HTR-8/SVneo (cell line): Measurements from ENCODE around the gene ZNF778.

Experiments
- DNase-seq: peaks from one replicate; pipeline ENCODE4 v3.0.0; 2011; ENCODE audit warnings: low spot score, mixed read lengths; ENCODE audit not compliant: insufficient read length
- FAIRE-seq: peaks from 2 replicates; lab custom pipeline; 2011; peaks lifted over from hg19 to GRCh38; lab: Jason Lieb, UNC

Gene ZNF778

DNA sequence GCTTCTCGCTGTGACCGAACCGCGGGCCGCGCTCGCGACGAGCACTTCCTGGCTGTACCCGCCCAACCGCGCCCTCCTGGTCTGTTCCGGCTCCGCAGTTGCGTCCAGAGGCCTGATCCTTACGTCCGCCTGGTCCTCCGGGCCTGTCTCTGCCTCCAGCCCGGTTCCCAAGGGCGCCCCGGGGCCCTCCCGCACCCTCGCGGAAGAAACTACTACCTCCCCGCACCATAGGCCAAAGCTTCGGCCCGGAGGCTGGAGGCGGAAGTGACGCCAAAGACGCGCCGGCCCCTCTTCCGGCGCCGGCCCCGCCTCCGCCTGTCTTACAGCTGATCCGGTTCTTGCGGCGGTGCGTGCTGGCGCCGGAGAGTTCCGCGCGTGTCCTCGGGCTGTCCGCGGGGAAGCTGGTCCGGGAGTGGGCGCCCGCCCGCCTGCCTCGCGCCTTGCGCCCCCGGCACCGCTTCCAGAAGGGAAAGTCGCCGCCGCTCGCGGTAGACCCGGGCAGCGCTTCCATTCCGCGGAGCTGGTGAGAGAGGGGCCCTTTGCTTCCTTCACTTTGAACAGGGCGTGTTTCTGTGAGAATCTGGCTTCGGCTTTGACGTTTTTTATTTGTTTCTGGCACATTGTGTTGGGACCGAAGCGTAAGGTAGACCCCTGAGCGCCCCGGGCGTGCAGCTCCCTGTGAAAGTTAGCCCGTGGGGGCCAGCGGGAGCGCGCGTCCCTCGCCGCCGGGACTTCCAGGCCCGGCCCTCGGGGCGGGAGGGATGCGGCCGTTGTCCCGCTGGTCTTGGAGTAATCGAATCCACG, at the start of gene ZNF778:
TSS of gene ZNF778 (plus strand) at position 316 of the 804 bp plus-strand sequence. CDS start 3,425 bp downstream, outside the sequence.
- FAIRE-seq (no peak), DNase-seq (peak; percentile 90)

DNA sequence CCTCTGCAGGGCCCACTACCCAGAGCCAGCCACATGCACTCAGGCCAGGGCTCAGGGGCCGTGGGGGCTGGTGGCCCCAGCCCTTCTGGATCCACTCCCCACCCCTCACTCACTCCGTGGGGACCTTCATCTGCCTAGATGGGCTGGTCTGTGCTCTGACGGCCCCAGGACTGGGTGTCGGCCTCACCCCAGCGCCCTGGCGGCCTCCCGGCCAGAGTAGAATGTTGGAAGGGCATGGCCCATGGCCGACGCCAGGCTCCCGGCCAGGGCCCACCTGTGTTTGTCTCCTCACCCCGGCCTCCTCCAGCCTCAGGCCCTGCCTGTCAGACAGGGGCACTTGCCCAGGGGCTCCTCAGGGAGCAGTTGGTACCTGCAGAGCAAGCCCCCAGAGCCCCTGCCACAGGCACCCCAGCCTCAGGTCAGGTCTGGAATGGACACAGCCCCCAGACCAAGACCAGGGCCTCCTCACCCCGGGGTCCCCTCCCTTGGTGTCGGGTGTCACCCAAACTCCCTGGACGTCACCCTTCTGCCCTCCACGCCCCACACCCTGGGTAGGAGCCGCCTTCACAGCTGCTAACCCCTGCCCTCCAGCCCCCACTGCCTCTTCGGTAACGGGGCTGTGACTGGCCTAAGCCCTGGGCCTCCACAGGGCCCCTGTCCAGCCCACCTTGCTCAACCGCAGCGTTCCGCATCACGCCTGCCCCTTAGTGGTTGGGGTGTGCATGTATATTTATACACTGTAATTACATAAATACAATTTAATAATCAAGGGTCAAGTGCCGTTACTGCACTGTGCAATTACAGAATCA, 48.9 kb upstream of the ZNF778 start:
- FAIRE-seq (no peak), DNase-seq (no peak)

DNA sequence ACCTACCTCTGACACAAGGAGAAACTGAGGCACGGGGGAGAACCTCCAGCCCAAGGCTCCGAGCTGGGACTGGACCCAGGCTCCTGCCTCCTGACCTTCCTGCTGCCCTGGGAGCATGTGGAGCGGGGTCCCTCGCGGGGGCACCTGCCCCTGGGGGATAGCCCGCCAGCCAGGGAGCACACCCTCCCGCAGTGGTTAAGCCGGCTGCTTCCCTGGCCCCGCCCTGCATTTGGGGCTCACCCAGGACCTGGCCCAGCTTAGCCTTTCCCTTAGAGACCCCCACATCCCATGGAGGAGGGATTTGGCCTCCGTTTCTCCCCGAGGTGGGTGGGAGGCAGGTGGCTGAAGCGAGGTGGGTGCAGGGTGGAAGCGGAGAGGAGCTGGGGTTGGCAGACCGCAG, 47.7 kb upstream of the ZNF778 start:
- DNase-seq (no peak), FAIRE-seq (no peak)

DNA sequence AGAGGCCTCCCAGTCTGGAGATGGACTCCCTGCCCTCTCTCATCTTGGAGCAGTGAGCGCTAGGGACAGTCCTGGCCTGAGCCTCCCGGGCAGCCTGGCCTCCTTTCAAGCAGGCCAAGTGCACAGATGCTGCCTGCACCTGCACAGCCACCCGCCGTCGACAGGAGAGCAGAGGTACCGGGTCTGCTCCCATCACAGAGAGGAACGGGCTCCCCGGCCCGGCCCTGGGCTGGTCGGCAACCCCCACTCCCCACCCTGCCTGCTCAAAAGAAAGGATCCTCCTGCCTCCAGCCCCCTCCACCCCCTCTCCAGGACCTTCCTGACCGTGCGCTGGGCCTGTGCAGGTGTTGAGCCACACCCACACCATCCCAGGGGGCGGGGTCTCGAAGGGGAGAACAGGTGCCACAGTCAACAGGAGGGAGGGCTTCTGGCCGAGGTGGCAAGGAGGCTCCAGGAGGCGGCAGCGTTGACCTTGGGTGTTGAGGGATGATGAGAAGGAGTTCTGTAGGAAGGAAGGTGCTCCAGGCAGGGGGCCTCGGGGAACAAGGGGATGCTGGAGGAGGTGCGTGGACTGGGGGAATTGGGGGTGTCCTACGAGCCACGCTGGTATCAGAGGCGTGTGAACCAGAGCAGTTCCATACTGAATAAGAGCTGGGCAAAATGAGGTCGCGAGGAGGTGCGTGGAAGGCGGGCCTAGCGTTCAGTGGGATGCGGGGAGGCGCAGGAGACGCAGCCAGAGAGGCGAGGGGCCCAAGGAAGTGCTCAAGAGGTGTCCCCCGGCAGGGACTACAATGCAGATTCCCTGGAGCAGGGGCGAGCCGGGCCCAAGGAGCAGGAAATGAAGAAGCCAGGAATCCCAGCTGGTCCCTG, 46.9 kb upstream of the ZNF778 start:
- no peak for FAIRE-seq
- no peak for DNase-seq

DNA sequence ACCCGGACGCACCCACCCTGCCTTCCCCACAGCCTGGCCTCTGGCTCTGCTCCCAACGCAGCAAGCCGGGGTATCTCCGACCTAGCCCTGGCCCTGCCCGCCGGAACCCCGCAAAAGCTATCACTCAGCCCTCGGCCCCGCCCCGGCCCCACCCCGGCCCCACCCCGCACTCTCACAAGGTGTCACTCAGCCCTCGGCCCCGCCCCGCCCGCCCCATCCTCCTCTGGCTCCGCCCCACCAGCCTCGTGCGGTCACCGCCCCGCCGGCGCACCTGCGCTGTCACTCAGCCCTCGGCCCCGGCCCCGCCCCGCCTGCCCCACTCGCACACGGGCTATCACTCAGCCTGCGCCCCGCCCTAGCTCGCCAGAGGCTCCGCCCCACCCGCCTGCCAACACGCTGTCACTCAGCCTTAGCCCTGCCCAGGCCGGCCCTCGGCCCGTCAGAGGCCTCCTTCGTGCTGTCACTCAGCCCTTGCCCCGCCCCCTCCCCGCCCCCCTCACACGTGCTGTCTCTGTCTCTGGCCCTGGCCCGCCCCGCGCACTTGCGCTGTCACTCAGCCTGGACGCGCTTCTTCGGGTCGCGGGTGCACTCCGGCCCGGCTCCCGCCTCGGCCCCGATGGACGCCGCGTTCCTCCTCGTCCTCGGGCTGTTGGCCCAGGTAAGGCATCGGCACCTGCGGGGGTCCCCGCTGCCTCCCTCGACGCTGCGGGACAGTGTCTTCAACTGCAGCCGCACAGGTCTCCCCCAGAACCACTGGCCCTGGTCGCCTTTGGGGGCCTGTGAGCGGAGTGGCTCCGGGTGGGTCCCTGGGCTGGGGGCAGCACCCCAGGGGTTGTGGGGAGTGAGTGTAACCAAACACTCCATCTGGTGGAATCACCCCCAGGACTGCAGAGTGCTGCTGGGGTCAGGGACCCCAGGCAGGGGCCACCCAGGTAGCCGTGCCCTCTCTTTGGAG, 46.0 kb upstream of the ZNF778 start, which contains the start of gene CDH15:
TSS of gene CDH15 (plus strand) at position 533 of the 955 bp plus-strand sequence. CDS start at position 617, 84 bp downstream.
- FAIRE-seq (peak; percentile 26), DNase-seq (peak; percentile 84)

DNA sequence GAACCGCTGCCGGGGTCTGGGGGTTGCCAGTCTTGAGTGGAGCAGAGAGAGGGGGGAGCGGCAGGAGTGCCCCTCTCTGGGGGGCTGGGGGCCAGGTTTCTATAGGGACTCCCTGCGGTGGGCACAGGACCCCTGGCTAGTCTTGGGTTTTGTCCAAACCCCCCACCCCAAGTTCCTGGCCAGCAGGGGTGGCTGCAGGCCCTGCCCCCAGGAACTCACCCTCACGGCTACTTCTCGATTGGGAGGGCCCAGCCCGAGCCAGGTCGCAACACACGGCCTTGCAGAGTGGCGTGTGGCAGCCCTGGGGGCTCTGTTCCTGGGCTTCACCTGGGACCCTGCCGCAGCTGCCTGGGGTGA, 45.4 kb upstream of the ZNF778 start:
- DNase-seq: no peak
- no peak for FAIRE-seq

DNA sequence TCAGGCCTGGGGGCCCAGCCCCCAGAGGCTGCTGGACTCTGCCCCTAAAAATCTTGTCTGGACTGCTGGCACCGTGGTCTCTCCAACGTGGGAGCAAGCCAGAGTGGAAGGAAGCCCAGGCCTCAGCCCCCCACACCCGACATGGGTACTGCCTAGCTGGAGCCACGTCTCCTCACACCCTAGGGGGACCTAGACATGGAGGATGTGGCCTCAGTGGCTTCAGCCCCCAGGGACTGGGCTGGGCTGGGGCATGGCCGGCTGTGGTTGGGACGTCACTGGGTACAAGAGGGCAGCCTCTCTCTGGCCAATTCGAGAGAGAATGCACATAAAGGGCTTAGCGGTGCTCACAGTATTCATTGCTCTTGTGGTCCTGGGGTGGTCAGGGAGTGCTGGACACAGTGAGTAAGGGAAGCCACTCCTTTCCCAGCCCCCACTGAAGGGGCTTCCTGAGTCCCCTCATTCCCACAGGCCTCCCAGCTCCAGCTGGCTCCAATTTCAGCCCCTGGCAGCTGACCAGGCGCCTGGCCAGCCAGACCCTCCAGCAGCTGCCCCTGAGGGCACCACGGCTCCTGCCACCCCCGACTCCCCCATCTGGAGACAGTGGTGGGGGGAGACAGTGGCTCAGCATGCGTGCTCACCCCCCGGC, 44.9 kb upstream of the ZNF778 start:
- FAIRE-seq (no peak), DNase-seq (no peak)

DNA sequence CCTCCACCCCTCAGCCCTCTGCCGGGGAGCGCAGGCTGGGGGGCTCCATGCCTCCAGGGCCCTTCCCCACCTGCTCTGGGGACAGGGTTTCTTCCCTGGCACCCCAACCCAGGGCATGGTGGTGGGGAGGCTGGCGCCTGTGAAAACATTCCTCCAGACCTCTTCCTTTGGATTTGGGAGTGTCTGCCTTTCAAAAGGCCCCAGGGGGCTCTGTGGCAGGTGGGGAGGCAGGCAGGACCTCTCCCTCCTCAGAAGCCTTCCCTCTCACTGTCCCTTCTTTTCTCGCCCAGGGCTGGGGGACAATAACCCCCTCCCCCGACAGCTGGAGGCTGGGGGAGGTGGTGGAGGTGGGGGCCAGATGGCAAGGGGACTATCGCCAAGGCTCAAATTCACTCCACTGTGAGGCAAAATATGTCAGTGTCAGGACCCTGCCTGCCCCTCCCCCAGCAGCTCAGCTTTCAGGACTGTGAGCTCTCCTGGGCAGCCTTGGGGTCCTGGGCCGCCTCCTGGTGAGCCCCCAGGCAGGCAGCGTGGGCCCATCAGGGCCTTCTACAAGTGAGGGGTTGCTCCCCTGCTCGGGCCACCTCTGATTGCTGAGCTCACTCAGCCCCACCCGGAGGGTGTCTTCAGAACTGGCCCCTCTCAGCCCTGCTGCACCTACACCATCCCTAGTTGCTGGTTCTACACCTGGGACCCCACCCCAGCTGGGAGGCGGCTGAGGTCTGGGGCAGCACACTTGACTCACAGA, 44.2 kb upstream of the ZNF778 start:
- FAIRE-seq (no peak), DNase-seq (no peak)

DNA sequence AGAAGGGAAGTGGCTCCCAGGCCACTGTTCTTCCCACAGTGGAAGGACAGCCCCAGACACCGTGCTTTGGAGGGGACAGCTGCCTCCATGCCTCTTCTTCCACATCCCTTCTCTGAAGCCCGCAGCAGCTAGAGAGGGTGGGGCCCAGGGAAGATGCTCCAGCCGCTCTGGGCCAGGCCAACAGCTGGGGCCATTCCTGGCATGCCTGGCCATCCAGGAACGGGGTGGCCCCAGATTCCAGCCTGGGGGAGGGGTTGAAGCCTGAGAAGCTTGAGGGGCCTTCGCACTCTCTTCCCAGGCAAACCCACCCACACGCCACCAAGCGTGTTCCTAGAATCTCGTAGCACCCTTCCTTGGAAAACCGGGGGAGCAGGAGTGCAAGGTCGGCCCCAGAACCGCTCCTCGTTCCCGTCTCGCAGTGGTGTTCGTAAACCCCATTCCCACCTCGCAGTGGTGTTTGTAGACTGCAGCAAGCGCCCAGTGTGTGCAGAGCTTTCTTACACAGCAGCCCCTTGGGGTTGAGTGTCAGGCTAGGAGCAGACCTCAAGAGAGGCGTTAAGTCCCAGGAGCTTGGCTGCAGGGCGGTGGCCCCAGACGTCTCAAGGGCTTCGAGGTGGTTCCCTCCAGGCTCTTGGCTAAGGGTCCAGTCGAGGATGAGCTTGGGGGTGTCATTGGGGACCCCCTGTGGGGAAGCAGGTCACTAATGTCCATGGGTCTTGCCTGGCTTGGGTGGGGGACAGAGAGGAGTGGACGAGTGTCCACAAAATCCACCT, 43.3 kb upstream of the ZNF778 start:
- FAIRE-seq: no peak

DNA sequence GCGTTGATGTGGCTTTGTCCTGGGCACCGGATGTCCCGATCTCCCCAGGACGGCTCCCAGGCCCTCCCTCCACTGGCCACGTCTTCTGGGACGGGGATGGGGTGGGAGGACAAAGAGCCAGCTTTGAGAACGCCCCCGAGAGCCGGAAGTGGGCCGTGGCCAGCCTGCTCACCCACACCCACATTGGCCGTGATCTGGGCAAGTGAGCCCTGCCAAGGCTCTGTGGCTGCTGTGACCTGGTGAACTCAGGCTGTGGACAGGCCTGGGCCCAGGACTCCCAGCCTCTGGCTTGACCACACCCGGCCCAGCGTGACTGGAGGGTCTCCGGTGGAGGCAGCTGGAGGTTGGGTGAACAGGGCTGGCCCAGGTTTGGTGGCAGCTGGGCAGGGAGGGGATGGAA, 42.6 kb upstream of the ZNF778 start:
- FAIRE-seq (no peak), DNase-seq (no peak)

More for the DNA sequence above, 43.3 kb upstream of the ZNF778 start:
- no peak for DNase-seq

DNA sequence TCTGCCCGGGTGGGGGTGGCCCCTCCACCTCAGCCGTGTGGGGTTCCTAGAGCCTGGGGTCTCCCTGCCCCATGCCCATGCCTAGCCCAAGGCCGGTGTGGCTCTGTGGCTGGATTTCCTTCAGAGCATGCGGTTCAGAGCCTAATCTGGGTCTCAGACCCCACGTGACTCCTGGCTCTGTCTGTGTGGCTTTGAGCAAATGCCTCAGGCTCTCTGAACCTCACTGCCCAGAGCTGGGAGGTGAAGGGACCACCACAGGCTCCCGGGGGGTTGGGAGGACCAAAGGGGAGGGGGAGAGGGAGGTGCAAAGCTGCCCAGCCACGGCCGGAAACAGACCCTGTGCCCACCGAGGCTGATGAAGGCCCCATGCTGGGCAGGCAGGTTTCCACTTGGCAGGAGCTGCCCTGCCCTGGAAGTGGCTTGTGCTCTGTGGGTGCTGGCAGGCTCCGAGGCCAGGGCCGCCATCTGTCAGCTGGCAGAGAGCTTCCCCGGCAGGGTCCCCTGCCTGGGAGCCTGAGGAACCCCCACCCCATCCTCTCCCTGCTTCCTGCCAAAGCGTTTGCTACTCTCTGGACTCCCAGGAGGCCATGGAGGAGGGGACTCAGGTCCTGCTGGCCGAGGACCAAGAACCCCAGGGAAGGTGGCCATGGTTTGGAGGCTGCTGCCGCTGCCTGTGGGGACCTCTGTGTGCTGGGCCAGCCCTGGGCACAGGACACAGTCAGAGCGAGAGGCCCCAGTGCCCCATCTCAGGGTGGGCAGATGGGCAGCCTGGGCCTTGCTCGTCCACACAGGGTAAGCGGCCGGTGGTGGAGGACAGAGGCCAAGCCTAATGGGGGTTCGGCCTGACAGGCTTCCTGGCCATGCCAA, 42.0 kb upstream of the ZNF778 start:
- no peak for DNase-seq
- FAIRE-seq: no peak

DNA sequence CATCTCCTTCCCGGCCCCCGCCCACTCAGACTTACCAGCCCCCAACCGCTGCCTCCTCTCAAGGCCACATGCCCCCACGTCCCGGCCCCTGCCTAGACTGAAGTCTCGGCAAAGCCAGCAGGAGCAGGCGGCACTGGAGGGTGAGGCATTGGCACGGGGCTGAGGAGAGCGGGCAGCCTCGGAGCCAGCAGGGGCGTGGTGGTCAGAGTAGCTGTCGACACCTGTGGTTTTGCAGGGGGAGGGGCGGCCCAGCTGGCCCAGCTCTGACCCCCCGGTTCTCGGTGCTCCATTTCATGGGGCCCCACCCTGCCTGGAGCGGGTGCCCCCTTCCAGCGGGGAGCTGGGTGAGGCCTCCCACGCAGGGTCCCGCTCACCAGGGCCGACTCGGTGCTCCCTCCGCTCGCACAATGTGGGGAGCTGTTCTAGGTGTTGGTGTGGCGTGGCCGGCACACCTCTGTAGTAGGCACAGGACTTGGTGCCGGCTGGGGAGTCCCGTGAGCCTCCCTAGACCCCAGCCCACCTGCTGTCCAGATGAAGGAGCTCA, 41.3 kb upstream of the ZNF778 start:
- DNase-seq: no peak
- FAIRE-seq: no peak

DNA sequence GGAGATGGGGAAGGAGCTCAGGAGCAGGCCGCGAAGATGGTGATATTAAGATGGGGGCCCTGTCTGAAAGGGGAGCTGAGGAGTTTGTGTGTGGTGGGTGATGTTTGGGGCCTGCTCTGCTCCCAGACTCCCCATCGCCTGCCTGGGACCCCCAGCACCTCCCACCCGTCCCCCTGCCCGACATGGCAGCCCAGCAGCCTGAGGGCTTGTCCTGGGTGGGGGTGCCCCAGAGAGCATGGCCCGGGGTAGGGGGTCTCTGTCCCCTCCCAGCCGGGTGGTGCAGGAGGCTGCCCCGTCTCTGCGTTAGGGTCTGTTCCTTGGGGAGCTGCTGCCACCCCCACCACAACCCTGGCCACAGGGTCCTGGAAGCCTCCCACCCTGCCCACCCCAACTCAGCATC, 40.8 kb upstream of the ZNF778 start:
- DNase-seq: no peak
- FAIRE-seq: no peak

DNA sequence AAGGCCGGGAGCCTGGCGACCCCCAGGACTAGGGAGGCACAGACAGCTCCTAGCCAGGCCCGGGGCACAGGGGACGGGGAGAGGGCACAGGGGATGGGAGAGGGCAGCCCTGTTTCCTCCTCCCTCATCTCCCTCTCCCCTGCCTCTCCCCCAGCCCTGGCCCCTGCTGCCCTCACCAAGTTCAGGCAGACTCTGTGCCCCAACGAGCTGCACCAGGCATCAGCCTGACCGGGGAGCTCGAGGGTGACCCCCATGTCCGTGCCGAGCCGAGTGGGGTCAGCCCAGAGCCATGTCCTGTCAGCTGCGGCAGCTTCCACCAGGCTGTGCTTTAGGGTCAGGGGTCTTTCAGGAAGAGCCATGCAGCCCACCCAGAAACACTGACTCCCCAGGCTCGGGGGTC, 40.0 kb upstream of the ZNF778 start:
- FAIRE-seq (no peak), DNase-seq (no peak)

DNA sequence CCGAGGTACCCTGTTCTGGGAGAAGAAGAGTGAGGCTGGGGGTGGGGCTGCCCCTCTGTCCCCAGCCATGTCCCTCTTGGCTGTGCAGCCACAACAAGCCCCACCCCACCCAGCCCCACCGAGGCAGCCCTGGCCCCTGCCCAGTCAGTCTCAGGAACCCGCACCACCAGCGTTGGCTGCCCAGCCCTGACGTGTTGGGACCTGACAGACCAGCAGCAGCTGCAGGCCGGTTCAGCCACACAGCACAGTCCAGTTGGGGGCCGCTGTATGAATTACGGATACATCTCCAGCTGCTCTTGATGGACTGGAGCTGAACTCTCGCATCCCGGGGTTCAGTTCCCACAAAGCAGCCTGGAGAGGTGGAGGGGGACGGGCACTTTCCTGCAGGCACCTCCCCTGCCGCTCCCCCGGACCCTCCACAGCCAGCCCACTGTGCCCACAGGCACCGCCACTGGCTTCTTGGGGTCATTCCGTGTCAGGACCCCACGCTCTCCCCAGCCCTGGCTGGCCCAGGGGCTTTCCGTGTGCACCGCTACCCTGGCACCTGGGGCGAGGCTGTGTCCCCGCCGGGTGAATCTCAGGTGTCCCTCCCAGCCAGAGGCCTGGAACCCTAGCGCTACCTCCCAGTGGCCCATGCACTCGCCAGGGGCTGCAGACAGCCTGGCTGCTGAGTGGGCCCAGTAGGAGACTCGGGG, 38.9 kb upstream of the ZNF778 start:
- no peak for DNase-seq
- no peak for FAIRE-seq

DNA sequence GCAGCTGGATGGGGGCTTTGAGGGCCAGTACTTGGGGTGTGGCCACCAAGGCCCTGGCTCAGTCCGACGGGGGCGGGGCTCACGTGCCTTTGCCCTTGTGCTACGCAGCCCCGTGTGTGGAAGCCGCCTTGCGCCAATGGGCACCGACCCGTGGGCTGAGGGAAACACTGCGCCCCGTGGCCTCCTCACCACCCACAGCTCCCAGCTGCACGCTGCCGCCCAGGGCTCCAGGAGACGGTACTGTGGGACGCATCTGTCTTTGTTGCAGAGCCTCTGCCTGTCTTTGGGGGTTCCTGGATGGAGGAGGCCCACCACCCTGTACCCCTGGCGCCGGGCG, 38.4 kb upstream of the ZNF778 start:
- DNase-seq: no peak
- FAIRE-seq: no peak
